Measurements from ENCODE around the gene ZNF688. TPM values are rescaled to one million over a fixed set of nuclear protein-coding genes. Genes with fewer than 3 reads are reported as not detected.
"Not testable (repeated sequence)": the region's sequence is repeated elsewhere in the genome, so short reads cannot be mapped to it uniquely, and the experiment has no call there.

ZNF688 gene
- total RNA-seq, 4 donors from 2014 or later: 5.4 to 15.3 (median 10.2) TPM

GRCh38 chr16:30541502-30542329 is 29.8 kb downstream of the ZNF688 start:
- peaks cover 0 to 3% (median 0%) of the 10 kb centered on the region in 3 donors for H3K4me1 ChIP-seq
- no peak for TF ChIP-seq POLR2A (IDR thresholded peaks at IDR 0.05)
- TF ChIP-seq CTCF (IDR thresholded peaks at IDR 0.05): no peak
- H3K36me3 ChIP-seq: no peaks in the 10 kb centered on the region
- intact Hi-C loops (cut with DNase I): no loop called here
- no peak overlapping the region for H3K4me3 ChIP-seq
- DNase-seq: no peak
- no peak overlapping the region for H3K27ac ChIP-seq
- 70 to 81% methylated on average over 9 to 10 of the region's 10 CpGs for WGBS, 2 donors
- H3K27me3 ChIP-seq: no peaks in the 10 kb centered on the region
- no peaks in the 10 kb centered on the region for H3K9me3 ChIP-seq

GRCh38 chr16:30540916-30541464 is 30.5 kb downstream of the ZNF688 start:
- H3K4me3 ChIP-seq; intact Hi-C loops (cut with DNase I); H3K9me3 ChIP-seq; H3K27me3 ChIP-seq; H3K27ac ChIP-seq; DNase-seq; H3K36me3 ChIP-seq: not testable (repeated sequence)
- H3K4me1 ChIP-seq: peaks cover 2 to 10% (median 3%) of the 10 kb centered on the region in 3 donors
- WGBS, 2 donors: 74 to 78% methylated on average over 8 to 9 of the region's 9 CpGs

- H3K9me3 ChIP-seq; H3K27ac ChIP-seq; DNase-seq; H3K36me3 ChIP-seq; H3K4me3 ChIP-seq; H3K27me3 ChIP-seq; intact Hi-C loops (cut with DNase I): not testable (repeated sequence)
- H3K4me1 ChIP-seq: peaks cover 6 to 19% (median 11%) of the 10 kb centered on the region in 3 donors
- 87 to 94% methylated on average over 9 to 10 of the region's 13 CpGs for WGBS, 2 donors
These were observed 31.5 kb downstream of the ZNF688 start for GRCh38 chr16:30539986-30540526.

- 75 to 80% methylated on average over 1 to 7 of the region's 8 CpGs for WGBS, 2 donors
- Histone ChIP-seq H3K4me3 (no peak overlapping the region), H3K4me1 (peaks cover 6 to 19% (median 12%) of the 10 kb centered on the region in 3 donors), H3K9me3 (no peaks in the 10 kb centered on the region), H3K27ac (no peak overlapping the region), H3K27me3 (no peaks in the 10 kb centered on the region), H3K36me3 (no peaks in the 10 kb centered on the region)
- DNase-seq: no peak
- TF ChIP-seq CTCF (IDR thresholded peaks at IDR 0.05) (no peak), POLR2A (IDR thresholded peaks at IDR 0.05) (no peak)
- intact Hi-C loops (cut with DNase I): no loop called here
These were observed 32.2 kb downstream of the ZNF688 start for GRCh38 chr16:30539000-30539964.

- intact Hi-C loops (cut with DNase I); H3K4me3 ChIP-seq: not testable (repeated sequence)
- 91 to 92% methylated on average over 13 of the region's 13 CpGs for whole genome bisulfite sequencing, 2 donors
These were observed 35.0 kb downstream of the ZNF688 start for GRCh38 chr16:30536391-30537024.

GRCh38 chr16:30535777-30536190 is 35.7 kb downstream of the ZNF688 start:
- H3K27ac ChIP-seq: peak overlapping the region; percentile 94 to 98 (median 97)
- no peaks in the 10 kb centered on the region for H3K27me3 ChIP-seq
- H3K4me3 ChIP-seq: peak overlapping the region; percentile 62 to 88 (median 76)
- H3K4me1 ChIP-seq: peaks cover 14 to 45% (median 21%) of the 10 kb centered on the region in 3 donors
- intact Hi-C loops (cut with DNase I): no loop called here
- TF ChIP-seq POLR2A (IDR thresholded peaks at IDR 0.05) (no peak), CTCF (IDR thresholded peaks at IDR 0.05) (peak; percentile 36 to 82 (median 73))
- H3K36me3 ChIP-seq: peaks cover 8 to 24% (median 11%) of the 10 kb centered on the region in 3 donors
- no peak for DNase-seq
- no peaks in the 10 kb centered on the region for H3K9me3 ChIP-seq
- 9 to 23% methylated on average over 9 to 12 of the region's 12 CpGs for WGBS, 2 donors

More at GRCh38 chr16:30536391-30537024, 35.0 kb downstream of the ZNF688 start:
- Histone ChIP-seq H3K27ac (peak overlapping the region in 2 of 4 donors; percentile 96 to 98), H3K36me3 (peaks cover 8 to 17% (median 11%) of the 10 kb centered on the region in 3 donors), H3K4me1 (peaks cover 14 to 45% (median 21%) of the 10 kb centered on the region in 3 donors)
- H3K27me3 ChIP-seq, H3K9me3 ChIP-seq, DNase-seq: not testable (repeated sequence)
